ENCODE data around the gene UBE2G1. TPM values are rescaled to one million over a fixed set of nuclear protein-coding genes. Genes with fewer than 3 reads are reported as not detected.

UBE2G1 gene
- total RNA-seq, 1 donor from 2014 or later, result 88.0 TPM

- Mint-ChIP-seq H3K27me3 (ENCODE audit: unreplicated experiment) (peaks cover 6% of the 10 kb centered on the region), H3K4me3 (ENCODE audit: unreplicated experiment) (peak overlapping the region; percentile 95), H3K4me1 (ENCODE audit: unreplicated experiment) (peaks cover 9% of the 10 kb centered on the region), H3K27ac (ENCODE audit: unreplicated experiment) (peak overlapping the region; percentile 81), H3K36me3 (ENCODE audit: low read depth, unreplicated experiment) (peaks cover 5% of the 10 kb centered on the region), H3K9me3 (ENCODE audit: unreplicated experiment) (no peaks in the 10 kb centered on the region)
- TF ChIP-seq, protein P1, sequence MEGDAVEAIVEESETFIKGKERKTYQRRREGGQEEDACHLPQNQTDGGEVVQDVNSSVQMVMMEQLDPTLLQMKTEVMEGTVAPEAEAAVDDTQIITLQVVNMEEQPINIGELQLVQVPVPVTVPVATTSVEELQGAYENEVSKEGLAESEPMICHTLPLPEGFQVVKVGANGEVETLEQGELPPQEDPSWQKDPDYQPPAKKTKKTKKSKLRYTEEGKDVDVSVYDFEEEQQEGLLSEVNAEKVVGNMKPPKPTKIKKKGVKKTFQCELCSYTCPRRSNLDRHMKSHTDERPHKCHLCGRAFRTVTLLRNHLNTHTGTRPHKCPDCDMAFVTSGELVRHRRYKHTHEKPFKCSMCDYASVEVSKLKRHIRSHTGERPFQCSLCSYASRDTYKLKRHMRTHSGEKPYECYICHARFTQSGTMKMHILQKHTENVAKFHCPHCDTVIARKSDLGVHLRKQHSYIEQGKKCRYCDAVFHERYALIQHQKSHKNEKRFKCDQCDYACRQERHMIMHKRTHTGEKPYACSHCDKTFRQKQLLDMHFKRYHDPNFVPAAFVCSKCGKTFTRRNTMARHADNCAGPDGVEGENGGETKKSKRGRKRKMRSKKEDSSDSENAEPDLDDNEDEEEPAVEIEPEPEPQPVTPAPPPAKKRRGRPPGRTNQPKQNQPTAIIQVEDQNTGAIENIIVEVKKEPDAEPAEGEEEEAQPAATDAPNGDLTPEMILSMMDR (IDR thresholded peaks at IDR 0.05; ENCODE audit: unreplicated experiment), result no peak
- peak; percentile 78 for DNase-seq (ENCODE audit: low spot score)
Observed at GRCh38 chr17:4365103-4365627, 1.3 kb downstream of the UBE2G1 start.

- Mint-ChIP-seq H3K4me3 (ENCODE audit: unreplicated experiment) (peak overlapping the region; percentile 95), H3K27ac (ENCODE audit: unreplicated experiment) (peak overlapping the region; percentile 81), H3K9me3 (ENCODE audit: unreplicated experiment) (no peaks in the 10 kb centered on the region), H3K36me3 (ENCODE audit: low read depth, unreplicated experiment) (peaks cover 5% of the 10 kb centered on the region), H3K27me3 (ENCODE audit: unreplicated experiment) (peaks cover 6% of the 10 kb centered on the region), H3K4me1 (ENCODE audit: unreplicated experiment) (peaks cover 6% of the 10 kb centered on the region)
- TF ChIP-seq, protein P1 (IDR thresholded peaks at IDR 0.05; ENCODE audit: unreplicated experiment), result no peak
- no peak for DNase-seq (ENCODE audit: low spot score)
Observed at GRCh38 chr17:4364622-4365041, 1.8 kb downstream of the UBE2G1 start.

GRCh38 chr17:4362141-4362540 is 4.3 kb downstream of the UBE2G1 start:
- Mint-ChIP-seq H3K36me3 (ENCODE audit: low read depth, unreplicated experiment) (peaks cover 5% of the 10 kb centered on the region), H3K4me1 (ENCODE audit: unreplicated experiment) (peaks cover 6% of the 10 kb centered on the region), H3K27ac (ENCODE audit: unreplicated experiment) (no peak overlapping the region), H3K4me3 (ENCODE audit: unreplicated experiment) (no peak overlapping the region), H3K27me3 (ENCODE audit: unreplicated experiment) (peaks cover 6% of the 10 kb centered on the region), H3K9me3 (ENCODE audit: unreplicated experiment) (no peaks in the 10 kb centered on the region)
- TF ChIP-seq, protein P1 (IDR thresholded peaks at IDR 0.05; ENCODE audit: unreplicated experiment), result no peak
- DNase-seq (ENCODE audit: low spot score), result no peak

GRCh38 chr17:4358154-4358553 is 8.3 kb downstream of the UBE2G1 start:
- DNase-seq (ENCODE audit: low spot score), result no peak
- Mint-ChIP-seq H3K4me1 (ENCODE audit: unreplicated experiment) (no peaks in the 10 kb centered on the region), H3K27ac (ENCODE audit: unreplicated experiment) (no peak overlapping the region), H3K9me3 (ENCODE audit: unreplicated experiment) (no peaks in the 10 kb centered on the region), H3K36me3 (ENCODE audit: low read depth, unreplicated experiment) (no peaks in the 10 kb centered on the region), H3K27me3 (ENCODE audit: unreplicated experiment) (no peaks in the 10 kb centered on the region), H3K4me3 (ENCODE audit: unreplicated experiment) (no peak overlapping the region)
- TF ChIP-seq, protein P1 (IDR thresholded peaks at IDR 0.05; ENCODE audit: unreplicated experiment), result no peak

- Mint-ChIP-seq H3K27ac (ENCODE audit: unreplicated experiment) (no peak overlapping the region), H3K9me3 (ENCODE audit: unreplicated experiment) (no peaks in the 10 kb centered on the region), H3K4me1 (ENCODE audit: unreplicated experiment) (no peaks in the 10 kb centered on the region), H3K36me3 (ENCODE audit: low read depth, unreplicated experiment) (no peaks in the 10 kb centered on the region), H3K4me3 (ENCODE audit: unreplicated experiment) (no peak overlapping the region), H3K27me3 (ENCODE audit: unreplicated experiment) (no peaks in the 10 kb centered on the region)
- no peak for DNase-seq (ENCODE audit: low spot score)
- TF ChIP-seq, protein P1 (IDR thresholded peaks at IDR 0.05; ENCODE audit: unreplicated experiment), result no peak
Observed at GRCh38 chr17:4357671-4358070, 8.8 kb downstream of the UBE2G1 start.

Measured in endothelial cell (in vitro differentiated cells).